ENCODE results near the gene OR11H7.
"Not testable (repeated sequence)": the region's sequence is repeated elsewhere in the genome, so short reads cannot be mapped to it uniquely, and the experiment has no call there.

Gene OR11H7

GRCh38 chr14:20191396-20191795, 37.4 kb upstream of the OR11H7 start:
- no peak overlapping the region for H3K4me3 ChIP-seq (ENCODE audit: low read depth, low read length)
- no peak for DNase-seq (ENCODE audit: low read depth, low spot score)
- ChIA-PET POLR2A (no interaction called here), CTCF (no interaction called here)
- TF ChIP-seq, protein P1, sequence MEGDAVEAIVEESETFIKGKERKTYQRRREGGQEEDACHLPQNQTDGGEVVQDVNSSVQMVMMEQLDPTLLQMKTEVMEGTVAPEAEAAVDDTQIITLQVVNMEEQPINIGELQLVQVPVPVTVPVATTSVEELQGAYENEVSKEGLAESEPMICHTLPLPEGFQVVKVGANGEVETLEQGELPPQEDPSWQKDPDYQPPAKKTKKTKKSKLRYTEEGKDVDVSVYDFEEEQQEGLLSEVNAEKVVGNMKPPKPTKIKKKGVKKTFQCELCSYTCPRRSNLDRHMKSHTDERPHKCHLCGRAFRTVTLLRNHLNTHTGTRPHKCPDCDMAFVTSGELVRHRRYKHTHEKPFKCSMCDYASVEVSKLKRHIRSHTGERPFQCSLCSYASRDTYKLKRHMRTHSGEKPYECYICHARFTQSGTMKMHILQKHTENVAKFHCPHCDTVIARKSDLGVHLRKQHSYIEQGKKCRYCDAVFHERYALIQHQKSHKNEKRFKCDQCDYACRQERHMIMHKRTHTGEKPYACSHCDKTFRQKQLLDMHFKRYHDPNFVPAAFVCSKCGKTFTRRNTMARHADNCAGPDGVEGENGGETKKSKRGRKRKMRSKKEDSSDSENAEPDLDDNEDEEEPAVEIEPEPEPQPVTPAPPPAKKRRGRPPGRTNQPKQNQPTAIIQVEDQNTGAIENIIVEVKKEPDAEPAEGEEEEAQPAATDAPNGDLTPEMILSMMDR (IDR thresholded peaks at IDR 0.05; ENCODE audit: insufficient read depth, low read length, missing control alignments), result no peak

DNA sequence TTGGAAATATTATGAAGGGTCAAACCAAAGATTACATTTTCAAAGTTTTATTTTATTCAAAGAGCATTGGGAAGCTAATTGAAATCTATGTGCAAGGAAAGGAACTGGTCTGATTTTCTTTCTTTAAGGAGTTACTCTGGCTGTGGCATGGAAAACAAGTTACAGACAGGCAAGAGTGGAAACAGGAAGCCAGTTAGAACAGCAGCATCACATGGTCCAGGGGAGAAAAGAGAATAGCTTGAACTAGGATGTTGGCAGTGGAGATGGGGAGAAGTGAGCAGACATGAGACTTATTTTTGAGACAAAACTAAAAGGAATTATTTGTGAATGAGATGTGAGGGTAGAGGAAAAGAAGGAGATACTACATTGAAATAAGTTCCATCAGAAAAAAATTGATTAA, 34.7 kb upstream of the OR11H7 start:
- H3K4me3 ChIP-seq (ENCODE audit: low read depth, low read length), result no peak overlapping the region
- DNase-seq (ENCODE audit: low read depth, low spot score), result no peak
- ChIA-PET CTCF (no interaction called here), POLR2A (no interaction called here)
- TF ChIP-seq, protein P1 (IDR thresholded peaks at IDR 0.05; ENCODE audit: insufficient read depth, low read length, missing control alignments), result no peak

DNA sequence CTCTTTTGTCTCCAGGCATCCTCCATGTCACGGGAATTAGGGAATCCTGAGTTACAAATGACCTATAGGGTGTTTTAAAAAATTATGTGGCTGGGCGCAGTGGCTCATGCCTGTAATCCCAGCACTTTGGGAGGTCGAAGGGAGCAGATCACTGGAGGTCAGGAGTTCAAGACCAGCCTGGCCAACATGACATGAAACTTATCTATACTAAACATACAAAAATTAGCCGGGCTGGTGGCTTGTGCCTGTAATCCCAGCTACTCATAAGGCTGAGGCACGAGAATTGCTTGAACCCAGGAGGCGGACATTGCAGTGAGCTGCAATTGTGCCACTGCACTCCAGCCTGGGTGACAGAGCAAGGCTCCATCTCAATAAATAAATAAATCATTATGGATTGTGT, 33.6 kb upstream of the OR11H7 start:
- H3K4me3 ChIP-seq (ENCODE audit: low read depth, low read length); POLR2A ChIA-PET; DNase-seq (ENCODE audit: low read depth, low spot score); CTCF ChIA-PET: not testable (repeated sequence)

- no peak for DNase-seq (ENCODE audit: low read depth, low spot score)
- ChIA-PET POLR2A (no interaction called here), CTCF (no interaction called here)
- TF ChIP-seq, protein P1 (IDR thresholded peaks at IDR 0.05; ENCODE audit: insufficient read depth, low read length, missing control alignments), result no peak
- H3K4me3 ChIP-seq (ENCODE audit: low read depth, low read length), result no peak overlapping the region
Measured at GRCh38 chr14:20195911-20196310, 32.9 kb upstream of the OR11H7 start.

DNA sequence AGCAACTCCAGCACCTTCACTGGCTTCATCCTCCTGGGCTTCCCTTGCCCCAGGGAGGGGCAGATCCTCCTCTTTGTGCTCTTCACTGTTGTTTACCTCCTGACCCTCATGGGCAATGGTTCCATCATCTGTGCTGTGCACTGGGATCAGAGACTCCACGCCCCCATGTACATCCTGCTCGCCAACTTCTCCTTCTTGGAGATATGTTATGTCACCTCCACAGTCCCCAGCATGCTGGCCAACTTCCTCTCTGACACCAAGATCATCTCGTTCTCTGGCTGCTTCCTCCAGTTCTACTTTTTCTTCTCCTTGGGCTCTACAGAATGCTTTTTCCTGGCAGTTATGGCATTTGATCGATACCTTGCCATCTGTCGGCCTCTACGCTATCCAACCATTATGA, 31.3 kb upstream of the OR11H7 start:
- TF ChIP-seq, protein P1 (IDR thresholded peaks at IDR 0.05; ENCODE audit: insufficient read depth, low read length, missing control alignments), result no peak
- H3K4me3 ChIP-seq (ENCODE audit: low read depth, low read length), result no peak overlapping the region
- no peak for DNase-seq (ENCODE audit: low read depth, low spot score)
- ChIA-PET POLR2A (no interaction called here), CTCF (no interaction called here)

DNA sequence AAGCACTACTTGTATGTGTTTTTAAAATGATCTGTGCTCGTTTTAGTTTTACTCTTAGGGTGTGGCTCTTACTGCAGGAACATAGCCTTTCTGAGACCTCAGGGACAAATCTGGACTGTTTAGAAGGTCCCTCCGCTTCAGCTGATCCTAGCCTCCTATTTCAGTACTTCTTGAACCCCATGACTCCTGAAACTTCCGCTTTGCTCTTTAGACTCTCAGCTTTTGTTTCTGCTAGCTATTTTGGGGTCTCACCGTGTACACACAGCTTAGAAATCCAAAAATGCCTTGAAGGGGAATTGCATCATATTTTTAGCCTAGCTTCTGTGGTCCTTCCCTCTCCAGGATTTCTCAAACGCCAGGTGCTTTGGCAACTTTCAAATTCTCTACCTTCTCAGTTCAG, 29.8 kb upstream of the OR11H7 start:
- POLR2A ChIA-PET, result no interaction called here

DNA sequence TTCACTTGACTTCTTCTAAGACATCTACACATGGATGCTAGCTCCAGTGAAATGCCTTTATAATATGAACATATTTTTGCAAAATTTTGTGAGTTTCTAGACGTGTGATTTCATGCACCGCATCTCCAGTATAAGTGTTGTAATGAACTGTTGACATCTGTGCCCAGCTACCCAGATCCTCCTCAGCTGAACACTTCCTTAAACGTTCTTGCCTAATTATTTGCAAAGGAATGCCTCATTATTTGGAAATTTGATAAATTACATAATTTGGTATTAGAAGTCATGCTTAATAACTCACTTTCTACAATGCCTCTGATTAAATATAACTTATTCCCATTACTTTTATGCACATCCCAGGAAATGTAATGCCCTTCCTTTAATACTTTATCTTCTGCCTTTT, 24.1 kb upstream of the OR11H7 start:
- ChIA-PET POLR2A (no interaction called here), CTCF (no interaction called here)
- DNase-seq (ENCODE audit: low read depth, low spot score), result no peak
- TF ChIP-seq, protein P1 (IDR thresholded peaks at IDR 0.05; ENCODE audit: insufficient read depth, low read length, missing control alignments), result no peak
- H3K4me3 ChIP-seq (ENCODE audit: low read depth, low read length), result no peak overlapping the region

More for the DNA sequence above, 29.8 kb upstream of the OR11H7 start:
- no peak overlapping the region for H3K4me3 ChIP-seq (ENCODE audit: low read depth, low read length)
- CTCF ChIA-PET, result no interaction called here
- no peak for DNase-seq (ENCODE audit: low read depth, low spot score)
- TF ChIP-seq, protein P1 (IDR thresholded peaks at IDR 0.05; ENCODE audit: insufficient read depth, low read length, missing control alignments), result no peak
